OCI-LY7 (cell line): ENCODE results near the gene EGFL7. TPM values are rescaled to one million over a fixed set of nuclear protein-coding genes. Genes with fewer than 3 reads are reported as not detected.

Experiments used
- BruUV-seq: library from RNA; stranded (reverse); fragments of 400-500 nt; replicated peaks from 2 replicates; lab custom pipeline; 2021; lab: Mats Ljungman, UMichigan
- CTCF ChIA-PET: fragments of 300-600 bp; sonication (Branson Sonifier 250); formaldehyde crosslinking; loops from one replicate; lab custom pipeline; 2022; ENCODE audit warnings: antibody characterized with exemption; ENCODE audit not compliant: unreplicated experiment; lab: Charles Lee
- POLR2A ChIA-PET: fragments of 300-600 bp; sonication (Branson Sonifier 250); formaldehyde crosslinking; loops from one replicate; lab custom pipeline; 2022; ENCODE audit warnings: antibody characterized with exemption; lab: Charles Lee
- DNase-seq: peaks from one replicate; pipeline ENCODE4 v3.0.0-alpha.2; 2015; ENCODE audit warnings: low spot score
- H2AFZ ChIP-seq: fragments of 200-600 bp; sonication (generic), shearing (Covaris generic); 2 replicates; pipeline ENCODE4 v1.6.1; 2014; ENCODE audit warnings: mild to moderate bottlenecking, antibody characterized with exemption, low read length, moderate library complexity
- H3K27ac ChIP-seq: fragments of 200-600 bp; sonication (generic); 2 replicates; pipeline ENCODE4 v1.5.1; 2014; ENCODE audit warnings: mixed run types, low read depth, mild to moderate bottlenecking, moderate library complexity, low read length, inconsistent platforms; ENCODE audit not compliant: poor library complexity, severe bottlenecking
- H3K36me3 ChIP-seq: fragments of 200-600 bp; sonication (generic); 2 replicates; pipeline ENCODE4 v1.6.1; 2014; ENCODE audit warnings: mild to moderate bottlenecking, antibody characterized with exemption, low read length, moderate library complexity, mixed read lengths; ENCODE audit not compliant: insufficient read depth
- H3K4me1 ChIP-seq: fragments of 200-600 bp; sonication (generic); 2 replicates; pipeline ENCODE4 v1.5.1; 2014; ENCODE audit warnings: mild to moderate bottlenecking, low read length; ENCODE audit not compliant: insufficient read depth, poor library complexity, severe bottlenecking
- H3K4me2 ChIP-seq: fragments of 200-600 bp; sonication (generic); 2 replicates; pipeline ENCODE4 v1.6.1; 2014; ENCODE audit warnings: mild to moderate bottlenecking, low read length
- H3K4me3 ChIP-seq: fragments of 200-600 bp; sonication (generic); 2 replicates; pipeline ENCODE4 v1.5.1; 2014; ENCODE audit warnings: mild to moderate bottlenecking, low read depth, low read length; ENCODE audit not compliant: poor library complexity, severe bottlenecking
- H3K79me2 ChIP-seq: fragments of 200-600 bp; sonication (generic); 2 replicates; pipeline ENCODE4 v1.6.1; 2016; ENCODE audit warnings: low read depth, mild to moderate bottlenecking, low read length, moderate library complexity, mixed read lengths; ENCODE audit not compliant: insufficient read depth
- H3K9me2 ChIP-seq: fragments of 200-600 bp; sonication (generic); 2 replicates; pipeline ENCODE4 v1.6.1; 2016; ENCODE audit warnings: mild to moderate bottlenecking, low read length, mixed read lengths; ENCODE audit not compliant: insufficient read depth
- H3K9me3 ChIP-seq: fragments of 200-600 bp; sonication (generic); 2 replicates; pipeline ENCODE4 v1.6.1; 2014; ENCODE audit warnings: mild to moderate bottlenecking, mixed run types, low read length, mixed read lengths
- H4K20me1 ChIP-seq: fragments of 200-600 bp; sonication (generic); 2 replicates; pipeline ENCODE4 v1.6.1; 2014; ENCODE audit warnings: mild to moderate bottlenecking, antibody characterized with exemption, low read length, moderate library complexity, mixed read lengths; ENCODE audit not compliant: insufficient read depth
- CTCF ChIP-seq: fragments of 200-600 bp; sonication (generic); conservative IDR thresholded peaks from 2 replicates; pipeline ENCODE4 v1.5.1; 2014; ENCODE audit warnings: mild to moderate bottlenecking, antibody characterized with exemption, low read length, moderate library complexity, mixed read lengths
- EZH2phosphoT487 ChIP-seq: fragments of 200-600 bp; sonication (generic); IDR thresholded peaks from 2 replicates; pipeline ENCODE4 v1.6.1; 2018; ENCODE audit warnings: low read depth, borderline replicate concordance, mild to moderate bottlenecking, mixed run types, antibody characterized with exemption, low read length, moderate library complexity, mixed read lengths
- intact Hi-C: fragments of 100-400 bp; cut with micrococcal nuclease; formaldehyde crosslinking; loops from one replicate; pipeline ENCODE4 v1.10.0; 2022; ENCODE audit not compliant: unreplicated experiment
- total RNA-seq, 2 experiments: library from RNA; depleted of rRNA in 1 of 2; stranded (reverse); fragments of >200 nt in 1 of 2; shearing (Covaris generic) in 1 of 2; gene quantifications; 2 replicates each; pipeline ENCODE4 v1.2.3, GENCODE V29; 2014 to 2022

EGFL7 gene
- total RNA-seq, 2 experiments from 2014 or later = not detected

- H3K36me3 ChIP-seq = no peaks in the 10 kb centered on the region
- POLR2A ChIA-PET = no interaction called here
- BruUV-seq = no TSS peak
- no peaks in the 10 kb centered on the region for H4K20me1 ChIP-seq
- H3K4me2 ChIP-seq = no peak overlapping the region
- peaks cover 20% of the 10 kb centered on the region for H3K4me1 ChIP-seq
- H3K27ac ChIP-seq = no peak overlapping the region
- CTCF ChIA-PET = no interaction called here
- intact Hi-C loops = no loop called here
- H3K4me3 ChIP-seq = no peak overlapping the region
- no peak overlapping the region for H2AFZ ChIP-seq
- H3K79me2 ChIP-seq = no peaks in the 10 kb centered on the region
- H3K9me3 ChIP-seq = no peaks in the 10 kb centered on the region
- TF ChIP-seq EZH2phosphoT487 (no peak), CTCF (no peak)
- no peaks in the 10 kb centered on the region for H3K9me2 ChIP-seq
- DNase-seq = no peak
Observed at GRCh38 chr9:136616307-136616635, 46.4 kb upstream of the EGFL7 start.

GRCh38 chr9:136616948-136617695 is 45.6 kb upstream of the EGFL7 start:
- no peaks in the 10 kb centered on the region for H3K79me2 ChIP-seq
- H3K4me2 ChIP-seq = no peak overlapping the region
- BruUV-seq = no TSS peak
- intact Hi-C loops = no loop called here
- H3K9me2 ChIP-seq = no peaks in the 10 kb centered on the region
- TF ChIP-seq EZH2phosphoT487 = no peak
- TF ChIP-seq CTCF = no peak
- no peaks in the 10 kb centered on the region for H3K36me3 ChIP-seq
- no peak for DNase-seq
- H3K27ac ChIP-seq = no peak overlapping the region
- H2AFZ ChIP-seq = no peak overlapping the region
- CTCF ChIA-PET = no interaction called here
- H3K9me3 ChIP-seq = no peaks in the 10 kb centered on the region
- POLR2A ChIA-PET = no interaction called here
- H3K4me3 ChIP-seq = no peak overlapping the region
- no peaks in the 10 kb centered on the region for H4K20me1 ChIP-seq
- peaks cover 20% of the 10 kb centered on the region for H3K4me1 ChIP-seq
